C4-2B (cell line): ENCODE results near the gene LRG1.
A peak's percentile ranks its signal among the peaks of the same experiment; 100 is the strongest.

ENCODE experiments used
- H3K27ac ChIP-seq: fragments of 450-650 bp; 2 replicates; pipeline ENCODE4 v1.5.1; 2017
- ZFX ChIP-seq: fragments of 450-650 bp; IDR thresholded peaks from 2 replicates; pipeline ENCODE4 v1.6.1; 2017
- TF ChIP-seq, protein P1 (sequence below): fragments of 450-650 bp; conservative IDR thresholded peaks from 2 replicates; pipeline ENCODE4 v1.5.1; 2017; ENCODE audit warnings: mild to moderate bottlenecking

LRG1 gene, protein sequence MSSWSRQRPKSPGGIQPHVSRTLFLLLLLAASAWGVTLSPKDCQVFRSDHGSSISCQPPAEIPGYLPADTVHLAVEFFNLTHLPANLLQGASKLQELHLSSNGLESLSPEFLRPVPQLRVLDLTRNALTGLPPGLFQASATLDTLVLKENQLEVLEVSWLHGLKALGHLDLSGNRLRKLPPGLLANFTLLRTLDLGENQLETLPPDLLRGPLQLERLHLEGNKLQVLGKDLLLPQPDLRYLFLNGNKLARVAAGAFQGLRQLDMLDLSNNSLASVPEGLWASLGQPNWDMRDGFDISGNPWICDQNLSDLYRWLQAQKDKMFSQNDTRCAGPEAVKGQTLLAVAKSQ

GRCh38 chr19:4539693-4540581 lies at the start of gene LRG1:
LRG1 (minus strand) TSS chr19:4540036; CDS start chr19:4540013, 23 bp downstream.
- peak within 1 kb of the TSS; percentile 34 for H3K27ac ChIP-seq
- TF ChIP-seq, protein P1, sequence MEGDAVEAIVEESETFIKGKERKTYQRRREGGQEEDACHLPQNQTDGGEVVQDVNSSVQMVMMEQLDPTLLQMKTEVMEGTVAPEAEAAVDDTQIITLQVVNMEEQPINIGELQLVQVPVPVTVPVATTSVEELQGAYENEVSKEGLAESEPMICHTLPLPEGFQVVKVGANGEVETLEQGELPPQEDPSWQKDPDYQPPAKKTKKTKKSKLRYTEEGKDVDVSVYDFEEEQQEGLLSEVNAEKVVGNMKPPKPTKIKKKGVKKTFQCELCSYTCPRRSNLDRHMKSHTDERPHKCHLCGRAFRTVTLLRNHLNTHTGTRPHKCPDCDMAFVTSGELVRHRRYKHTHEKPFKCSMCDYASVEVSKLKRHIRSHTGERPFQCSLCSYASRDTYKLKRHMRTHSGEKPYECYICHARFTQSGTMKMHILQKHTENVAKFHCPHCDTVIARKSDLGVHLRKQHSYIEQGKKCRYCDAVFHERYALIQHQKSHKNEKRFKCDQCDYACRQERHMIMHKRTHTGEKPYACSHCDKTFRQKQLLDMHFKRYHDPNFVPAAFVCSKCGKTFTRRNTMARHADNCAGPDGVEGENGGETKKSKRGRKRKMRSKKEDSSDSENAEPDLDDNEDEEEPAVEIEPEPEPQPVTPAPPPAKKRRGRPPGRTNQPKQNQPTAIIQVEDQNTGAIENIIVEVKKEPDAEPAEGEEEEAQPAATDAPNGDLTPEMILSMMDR: no peak
- no peak for TF ChIP-seq ZFX

GRCh38 chr19:4588291-4588761 lies 48.5 kb upstream of the LRG1 start:
- no peak overlapping the region for H3K27ac ChIP-seq
- TF ChIP-seq ZFX: no peak
- TF ChIP-seq, protein P1: no peak

DNA sequence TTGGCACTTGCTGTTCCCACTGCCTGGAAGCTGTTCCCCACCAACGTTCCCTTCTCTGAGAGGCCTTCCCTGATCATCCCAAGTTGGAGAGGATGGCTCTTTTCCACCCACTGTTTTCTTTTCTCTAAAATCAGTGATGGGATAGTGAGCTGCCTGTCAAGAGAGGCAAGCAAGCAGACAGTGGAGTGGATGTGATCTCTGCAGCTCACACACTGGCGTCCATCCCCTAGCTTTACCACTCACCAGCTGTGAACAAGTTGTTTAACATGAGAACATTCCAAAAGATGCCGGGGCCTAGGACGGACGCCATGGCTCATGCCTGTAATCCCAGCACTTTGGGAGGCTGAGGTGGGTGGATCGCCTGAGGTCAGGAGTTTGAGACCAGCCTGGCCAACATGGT lies 47.7 kb upstream of the LRG1 start:
- TF ChIP-seq, protein P1: no peak
- no peak for TF ChIP-seq ZFX
- no peak overlapping the region for H3K27ac ChIP-seq

DNA sequence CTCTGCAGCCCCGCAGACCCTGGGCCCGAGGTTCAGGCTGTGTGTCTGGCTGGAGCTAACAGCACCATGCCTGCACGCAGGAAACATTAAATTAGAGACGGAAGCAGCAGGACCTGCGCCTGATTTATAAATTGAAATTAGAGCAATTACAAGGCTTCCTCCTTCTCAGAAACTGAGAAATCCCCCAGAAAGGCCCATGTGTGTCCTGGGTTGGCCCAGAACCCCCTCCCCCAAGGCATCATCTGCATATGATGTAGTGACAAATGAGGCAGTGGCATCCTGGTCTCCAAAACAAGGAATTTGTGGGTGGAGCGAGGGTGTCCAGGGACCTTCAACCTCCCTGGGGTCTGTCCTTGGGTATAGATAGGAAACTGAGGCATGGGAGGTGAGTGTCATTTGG lies 46.9 kb upstream of the LRG1 start:
- H3K27ac ChIP-seq: no peak overlapping the region
- TF ChIP-seq, protein P1: no peak
- TF ChIP-seq ZFX: no peak

- H3K27ac ChIP-seq: no peak overlapping the region
- TF ChIP-seq, protein P1: no peak
- no peak for TF ChIP-seq ZFX
These were observed 46.4 kb upstream of the LRG1 start for GRCh38 chr19:4586245-4586644.

GRCh38 chr19:4585556-4585955 lies 45.7 kb upstream of the LRG1 start:
- TF ChIP-seq ZFX: no peak
- TF ChIP-seq, protein P1: no peak

More at GRCh38 chr19:4585556-4585955, 45.7 kb upstream of the LRG1 start:
- H3K27ac ChIP-seq: no peak overlapping the region
